SK-N-SH (cell line): ENCODE results near the gene ARHGEF39. TPM values are rescaled to one million over a fixed set of nuclear protein-coding genes. Genes with fewer than 3 reads are reported as not detected.

Experiments used
- CTCF ChIA-PET: fragments of 300-600, 350-600 bp; formaldehyde crosslinking; extraction: SDS; loops from one replicate; lab custom pipeline; 2021; lab: Yijun Ruan, JAX
- POLR2A ChIA-PET: fragments of 350-600 bp; sonication (Branson Sonifier 250); formaldehyde crosslinking; extraction: SDS; loops from one replicate; lab custom pipeline; 2020; ENCODE audit warnings: antibody characterized with exemption, inconsistent platforms; lab: Yijun Ruan, JAX
- DNase-seq: peaks from one replicate; pipeline ENCODE4 v3.0.0; 2012
- H2AFZ ChIP-seq: fragments of 200-600 bp; sonication (generic); 2 replicates; pipeline ENCODE4 v1.8.1; 2016; ENCODE audit warnings: antibody characterized with exemption, mild to moderate bottlenecking, low read depth
- H3F3A ChIP-seq: fragments of 200-600 bp; sonication (generic); replicated peaks from 2 replicates; pipeline ENCODE3; 2016; ENCODE audit warnings: antibody characterized with exemption, mild to moderate bottlenecking; ENCODE audit not compliant: insufficient read depth
- H3K27ac ChIP-seq, 2 experiments: fragments of 200-500 bp in 1 of 2; fragments of 200-600 bp in 1 of 2; sonication (Bioruptor generic) in 1 of 2; sonication (generic), shearing (Covaris generic) in 1 of 2; 2 replicates each; pipeline versions ENCODE4 v1.5.1 to v1.6.1; 2014 to 2016; ENCODE audit warnings: low read depth in 2 of 2, inconsistent platforms in 1 of 2, low read length in 1 of 2, mild to moderate bottlenecking in 1 of 2, mixed read lengths in 1 of 2
- H3K27me3 ChIP-seq: fragments of 200-600 bp; sonication (generic), shearing (Covaris generic); 2 replicates; pipeline ENCODE4 v1.6.1; 2016; ENCODE audit warnings: mixed run types; ENCODE audit not compliant: insufficient read depth
- H3K36me3 ChIP-seq, 2 experiments: fragments of 200-500 bp in 1 of 2; fragments of 200-600 bp in 1 of 2; sonication (Bioruptor generic) in 1 of 2; sonication (generic) in 1 of 2; replicated peaks in 1 of 2; 2 replicates each; pipeline versions ENCODE3 to v1.5.1; 2014 to 2016; ENCODE audit warnings: low read length in 1 of 2, mild to moderate bottlenecking in 1 of 2; ENCODE audit not compliant: insufficient read depth in 2 of 2, control insufficient read depth in 1 of 2
- H3K4me1 ChIP-seq, 2 experiments: fragments of 200-500 bp in 1 of 2; fragments of 200-600 bp in 1 of 2; sonication (Bioruptor generic) in 1 of 2; sonication (generic), shearing (Covaris generic) in 1 of 2; 2 replicates each; pipeline versions ENCODE4 v1.5.1 to v1.6.1; 2014 to 2016; ENCODE audit warnings: low read depth in 1 of 2, low read length in 1 of 2, mixed run types in 1 of 2; ENCODE audit not compliant: insufficient read depth in 2 of 2, control insufficient read depth in 1 of 2
- H3K4me2 ChIP-seq: fragments of 200-600 bp; sonication (generic), shearing (Covaris generic); 2 replicates; pipeline ENCODE4 v1.6.1; 2017; ENCODE audit warnings: mixed run types
- H3K4me3 ChIP-seq, 2 experiments: fragments of 200-500 bp in 1 of 2; fragments of 200-600 bp in 1 of 2; sonication (Bioruptor generic) in 1 of 2; sonication (generic), shearing (Covaris generic) in 1 of 2; 2 replicates each; pipeline versions ENCODE4 v1.5.1 to v1.8.1; 2014 to 2016; ENCODE audit warnings: low read depth in 2 of 2, inconsistent platforms in 1 of 2, low read length in 1 of 2, mild to moderate bottlenecking in 1 of 2, mixed read lengths in 1 of 2, moderate library complexity in 1 of 2
- H3K79me2 ChIP-seq: fragments of 200-600 bp; sonication (generic); 2 replicates; pipeline ENCODE4 v1.8.1; 2017; ENCODE audit warnings: mild to moderate bottlenecking; ENCODE audit not compliant: insufficient read depth
- H3K9ac ChIP-seq: fragments of 200-600 bp; sonication (generic); 2 replicates; pipeline ENCODE4 v1.6.1; 2017; ENCODE audit warnings: mixed run types
- H3K9me2 ChIP-seq: fragments of 200-600 bp; sonication (generic); 2 replicates; pipeline ENCODE4 v1.6.1; 2017; ENCODE audit warnings: mixed run types
- H3K9me3 ChIP-seq: fragments of 200-600 bp; sonication (generic); 2 replicates; pipeline ENCODE4 v1.6.1; 2017; ENCODE audit warnings: mixed run types, mild to moderate bottlenecking, moderate library complexity
- H4K20me1 ChIP-seq: fragments of 200-600 bp; sonication (generic); 2 replicates; pipeline ENCODE4 v1.6.1; 2017; ENCODE audit warnings: mild to moderate bottlenecking, mixed run types; ENCODE audit not compliant: insufficient read depth
- ELF1 ChIP-seq: IDR thresholded peaks from 2 replicates; pipeline ENCODE4 v1.4.0; 2012
- EZH2phosphoT487 ChIP-seq: fragments of 200-600 bp; sonication (generic); IDR thresholded peaks from 2 replicates; pipeline ENCODE4 v1.6.1; 2017; ENCODE audit warnings: low read depth, mixed run types, mild to moderate bottlenecking, antibody characterized with exemption, moderate library complexity, borderline replicate concordance
- GATA2 ChIP-seq: sonication (generic); formaldehyde crosslinking; IDR thresholded peaks from 2 replicates; pipeline ENCODE4 v1.5.0; 2020; ENCODE audit warnings: mild to moderate bottlenecking, missing genetic modification reagents
- MEF2A ChIP-seq: IDR thresholded peaks from 2 replicates; pipeline ENCODE4 v1.4.0; 2012; ENCODE audit warnings: low read depth, borderline replicate concordance
- NRF1 ChIP-seq: IDR thresholded peaks from 2 replicates; pipeline ENCODE4 v1.6.1; 2012; ENCODE audit warnings: low read depth, mild to moderate bottlenecking, low read length
- POLR2AphosphoS5 ChIP-seq: IDR thresholded peaks from 2 replicates; pipeline ENCODE4 v1.6.1; 2012; ENCODE audit warnings: low read depth, low read length
- RCOR1 ChIP-seq: fragments of 150-350 bp; IDR thresholded peaks from 2 replicates; pipeline ENCODE4 v1.6.1; 2017; ENCODE audit warnings: antibody characterized with exemption, low read length
- RXRA ChIP-seq: IDR thresholded peaks from 2 replicates; pipeline ENCODE4 v1.4.0; 2012; ENCODE audit warnings: low read depth, mild to moderate bottlenecking, borderline replicate concordance
- SIN3A ChIP-seq: IDR thresholded peaks from 2 replicates; pipeline ENCODE4 v1.6.1; 2012; ENCODE audit warnings: low read depth, mild to moderate bottlenecking, low read length, moderate library complexity, borderline replicate concordance
- TAF1 ChIP-seq: IDR thresholded peaks from 2 replicates; pipeline ENCODE4 v1.6.1; 2012; ENCODE audit warnings: low read depth, mild to moderate bottlenecking, low read length, moderate library complexity, borderline replicate concordance
- TCF12 ChIP-seq: IDR thresholded peaks from 2 replicates; pipeline ENCODE4 v1.4.0; 2012
- TEAD4 ChIP-seq: IDR thresholded peaks from 2 replicates; pipeline ENCODE4 v1.4.0; 2012; ENCODE audit warnings: mild to moderate bottlenecking, borderline replicate concordance; ENCODE audit not compliant: insufficient read depth
- YY1 ChIP-seq: IDR thresholded peaks from 2 replicates; pipeline ENCODE4 v1.4.0; 2012; ENCODE audit warnings: low read depth, mild to moderate bottlenecking
- WGBS: methylation state at CpG from one replicate; pipeline ENCODE4 v1.1.6; 2017; ENCODE audit warnings: low lambda C conversion rate; 5-methylcytosine and 5-hydroxymethylcytosine counted together
- polyA plus RNA-seq, 3 experiments: library from polyadenylated mRNA; depleted of rRNA; stranded (reverse); fragments of >200 nt; gene quantifications; 2 replicates each; pipeline ENCODE4 v1.2.3, GENCODE V29; 2012
- TF ChIP-seq, protein P1 (sequence below): fragments of 200-600 bp; sonication (generic); IDR thresholded peaks from 2 replicates; pipeline ENCODE4 v1.6.1; 2017; ENCODE audit warnings: antibody characterized with exemption, mild to moderate bottlenecking, moderate library complexity
- TF ChIP-seq, protein P2 (sequence below): IDR thresholded peaks from 2 replicates; pipeline ENCODE4; 2012
- TF ChIP-seq, protein P3 (sequence below): IDR thresholded peaks from 2 replicates; pipeline ENCODE4 v1.4.0; 2012; ENCODE audit warnings: low read depth, borderline replicate concordance
- TF ChIP-seq, protein P4 (sequence below): IDR thresholded peaks from 2 replicates; pipeline ENCODE4 v1.4.0; 2012; ENCODE audit warnings: low read depth, borderline replicate concordance
- TF ChIP-seq, protein P5 (sequence below): fragments of 150-350 bp; IDR thresholded peaks from 2 replicates; pipeline ENCODE4 v1.6.1; 2017; ENCODE audit warnings: antibody characterized with exemption, low read length, low read depth, borderline replicate concordance

ARHGEF39 gene
- polyA plus RNA-seq, 1 of the 3 experiments (the other 2 are of a cell fraction): 4.9 TPM

DNA sequence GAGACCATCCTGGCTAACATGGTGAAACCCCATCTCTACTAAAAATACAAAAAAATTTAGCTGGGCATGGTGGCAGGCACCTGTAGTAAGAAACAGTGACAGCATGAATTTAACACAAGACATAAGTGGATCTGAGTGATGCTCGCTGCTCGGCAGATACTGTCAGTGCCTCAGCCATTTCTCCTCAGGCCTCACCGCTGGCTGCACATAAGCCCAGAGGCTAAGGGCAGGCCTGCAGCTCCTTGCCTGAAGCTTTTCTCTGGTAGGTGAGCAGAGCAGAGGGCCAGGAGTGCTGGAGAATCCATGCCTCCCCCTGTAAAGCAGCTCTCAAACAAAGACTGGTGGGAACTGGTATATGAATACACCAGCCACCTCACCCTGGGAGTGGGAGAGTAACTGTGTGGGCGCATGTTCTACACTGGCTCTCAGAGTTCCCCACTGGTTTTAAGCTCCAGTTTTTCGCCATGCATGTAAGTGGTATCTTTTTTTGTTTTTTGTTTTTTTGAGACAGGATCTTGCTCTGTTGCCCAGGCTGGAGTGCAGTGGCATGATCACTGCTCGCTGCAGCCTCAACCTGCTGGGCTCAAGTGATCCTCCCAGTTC, 36.5 kb downstream of the ARHGEF39 start:
- Histone ChIP-seq H3K4me1 (no peaks in the 10 kb centered on the region), H3K27ac (no peak overlapping the region), H3K4me2 (no peak overlapping the region), H2AFZ (no peak overlapping the region), H3K9me3 (no peaks in the 10 kb centered on the region), H3F3A (no peaks in the 10 kb centered on the region), H3K9me2 (no peaks in the 10 kb centered on the region), H3K79me2 (no peaks in the 10 kb centered on the region), H3K4me3 (no peak overlapping the region), H3K36me3 (no peaks in the 10 kb centered on the region), H4K20me1 (no peaks in the 10 kb centered on the region), H3K27me3 (no peaks in the 10 kb centered on the region), H3K9ac (no peak overlapping the region)
- ChIA-PET CTCF (interaction anchor here (0.9 to 6.4 kb wide), 5 partner anchors 16 to 68 kb away, joined by 3 to 32 read pairs (median 4); partner anchors contain the start of genes CCDC107 and RMRP), POLR2A (no interaction called here)
- no peak for DNase-seq
- WGBS: 84% methylated on average over 6 of the region's 6 CpGs
- TF ChIP-seq, protein P1, sequence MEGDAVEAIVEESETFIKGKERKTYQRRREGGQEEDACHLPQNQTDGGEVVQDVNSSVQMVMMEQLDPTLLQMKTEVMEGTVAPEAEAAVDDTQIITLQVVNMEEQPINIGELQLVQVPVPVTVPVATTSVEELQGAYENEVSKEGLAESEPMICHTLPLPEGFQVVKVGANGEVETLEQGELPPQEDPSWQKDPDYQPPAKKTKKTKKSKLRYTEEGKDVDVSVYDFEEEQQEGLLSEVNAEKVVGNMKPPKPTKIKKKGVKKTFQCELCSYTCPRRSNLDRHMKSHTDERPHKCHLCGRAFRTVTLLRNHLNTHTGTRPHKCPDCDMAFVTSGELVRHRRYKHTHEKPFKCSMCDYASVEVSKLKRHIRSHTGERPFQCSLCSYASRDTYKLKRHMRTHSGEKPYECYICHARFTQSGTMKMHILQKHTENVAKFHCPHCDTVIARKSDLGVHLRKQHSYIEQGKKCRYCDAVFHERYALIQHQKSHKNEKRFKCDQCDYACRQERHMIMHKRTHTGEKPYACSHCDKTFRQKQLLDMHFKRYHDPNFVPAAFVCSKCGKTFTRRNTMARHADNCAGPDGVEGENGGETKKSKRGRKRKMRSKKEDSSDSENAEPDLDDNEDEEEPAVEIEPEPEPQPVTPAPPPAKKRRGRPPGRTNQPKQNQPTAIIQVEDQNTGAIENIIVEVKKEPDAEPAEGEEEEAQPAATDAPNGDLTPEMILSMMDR: no peak
- TF ChIP-seq TEAD4 (no peak), SIN3A (no peak), RXRA (no peak), YY1 (no peak), MEF2A (no peak), RCOR1 (no peak), TCF12 (no peak), GATA2 (no peak), EZH2phosphoT487 (no peak), POLR2AphosphoS5 (no peak), ELF1 (no peak), NRF1 (no peak), TAF1 (no peak)
- TF ChIP-seq, protein P2, sequence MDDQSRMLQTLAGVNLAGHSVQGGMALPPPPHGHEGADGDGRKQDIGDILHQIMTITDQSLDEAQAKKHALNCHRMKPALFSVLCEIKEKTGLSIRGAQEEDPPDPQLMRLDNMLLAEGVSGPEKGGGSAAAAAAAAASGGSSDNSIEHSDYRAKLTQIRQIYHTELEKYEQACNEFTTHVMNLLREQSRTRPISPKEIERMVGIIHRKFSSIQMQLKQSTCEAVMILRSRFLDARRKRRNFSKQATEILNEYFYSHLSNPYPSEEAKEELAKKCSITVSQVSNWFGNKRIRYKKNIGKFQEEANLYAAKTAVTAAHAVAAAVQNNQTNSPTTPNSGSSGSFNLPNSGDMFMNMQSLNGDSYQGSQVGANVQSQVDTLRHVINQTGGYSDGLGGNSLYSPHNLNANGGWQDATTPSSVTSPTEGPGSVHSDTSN: no peak
- TF ChIP-seq, protein P3, sequence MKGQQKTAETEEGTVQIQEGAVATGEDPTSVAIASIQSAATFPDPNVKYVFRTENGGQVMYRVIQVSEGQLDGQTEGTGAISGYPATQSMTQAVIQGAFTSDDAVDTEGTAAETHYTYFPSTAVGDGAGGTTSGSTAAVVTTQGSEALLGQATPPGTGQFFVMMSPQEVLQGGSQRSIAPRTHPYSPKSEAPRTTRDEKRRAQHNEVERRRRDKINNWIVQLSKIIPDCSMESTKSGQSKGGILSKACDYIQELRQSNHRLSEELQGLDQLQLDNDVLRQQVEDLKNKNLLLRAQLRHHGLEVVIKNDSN: no peak
- TF ChIP-seq, protein P4, sequence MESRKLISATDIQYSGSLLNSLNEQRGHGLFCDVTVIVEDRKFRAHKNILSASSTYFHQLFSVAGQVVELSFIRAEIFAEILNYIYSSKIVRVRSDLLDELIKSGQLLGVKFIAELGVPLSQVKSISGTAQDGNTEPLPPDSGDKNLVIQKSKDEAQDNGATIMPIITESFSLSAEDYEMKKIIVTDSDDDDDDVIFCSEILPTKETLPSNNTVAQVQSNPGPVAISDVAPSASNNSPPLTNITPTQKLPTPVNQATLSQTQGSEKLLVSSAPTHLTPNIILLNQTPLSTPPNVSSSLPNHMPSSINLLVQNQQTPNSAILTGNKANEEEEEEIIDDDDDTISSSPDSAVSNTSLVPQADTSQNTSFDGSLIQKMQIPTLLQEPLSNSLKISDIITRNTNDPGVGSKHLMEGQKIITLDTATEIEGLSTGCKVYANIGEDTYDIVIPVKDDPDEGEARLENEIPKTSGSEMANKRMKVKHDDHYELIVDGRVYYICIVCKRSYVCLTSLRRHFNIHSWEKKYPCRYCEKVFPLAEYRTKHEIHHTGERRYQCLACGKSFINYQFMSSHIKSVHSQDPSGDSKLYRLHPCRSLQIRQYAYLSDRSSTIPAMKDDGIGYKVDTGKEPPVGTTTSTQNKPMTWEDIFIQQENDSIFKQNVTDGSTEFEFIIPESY: no peak
- TF ChIP-seq, protein P5, sequence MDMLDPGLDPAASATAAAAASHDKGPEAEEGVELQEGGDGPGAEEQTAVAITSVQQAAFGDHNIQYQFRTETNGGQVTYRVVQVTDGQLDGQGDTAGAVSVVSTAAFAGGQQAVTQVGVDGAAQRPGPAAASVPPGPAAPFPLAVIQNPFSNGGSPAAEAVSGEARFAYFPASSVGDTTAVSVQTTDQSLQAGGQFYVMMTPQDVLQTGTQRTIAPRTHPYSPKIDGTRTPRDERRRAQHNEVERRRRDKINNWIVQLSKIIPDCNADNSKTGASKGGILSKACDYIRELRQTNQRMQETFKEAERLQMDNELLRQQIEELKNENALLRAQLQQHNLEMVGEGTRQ: no peak
